Glutamatergic neuron (in vitro differentiated cells): ENCODE results near the gene DOCK2. TPM values are rescaled to one million over a fixed set of nuclear protein-coding genes. Genes with fewer than 3 reads are reported as not detected.

ENCODE experiments used
- DNase-seq: peaks from one replicate; pipeline ENCODE4 v3.0.0; 2022
- H3K27ac Mint-ChIP-seq: one replicate; pipeline ENCODE4 v1.8.0; 2020; ENCODE audit warnings: mild to moderate bottlenecking, mixed read lengths, inconsistent platforms; ENCODE audit not compliant: unreplicated experiment
- H3K27me3 Mint-ChIP-seq: one replicate; pipeline ENCODE4 v1.8.0; 2020; ENCODE audit warnings: mild to moderate bottlenecking, moderate library complexity, mixed read lengths, inconsistent platforms; ENCODE audit not compliant: unreplicated experiment
- H3K36me3 Mint-ChIP-seq: one replicate; pipeline ENCODE4 v1.8.0; 2020; ENCODE audit warnings: mild to moderate bottlenecking, mixed read lengths, inconsistent platforms; ENCODE audit not compliant: unreplicated experiment
- H3K4me1 Mint-ChIP-seq: one replicate; pipeline ENCODE4 v1.8.0; 2020; ENCODE audit warnings: mild to moderate bottlenecking, low read depth, mixed read lengths, inconsistent platforms; ENCODE audit not compliant: unreplicated experiment
- H3K4me3 Mint-ChIP-seq: one replicate; pipeline ENCODE4 v1.8.0; 2020; ENCODE audit warnings: mild to moderate bottlenecking, mixed read lengths, inconsistent platforms; ENCODE audit not compliant: unreplicated experiment
- H3K9me3 Mint-ChIP-seq: one replicate; pipeline ENCODE4 v1.8.0; 2020; ENCODE audit warnings: mild to moderate bottlenecking, moderate library complexity, mixed read lengths, inconsistent platforms; ENCODE audit not compliant: unreplicated experiment
- CTCF ChIP-seq: fragments of 200-600 bp; sonication (generic); IDR thresholded peaks from one replicate; pipeline ENCODE4 v1.5.0; 2021; ENCODE audit not compliant: partially characterized antibody, unreplicated experiment
- total RNA-seq: library from RNA; stranded (reverse); fragmentation: NEBNext Ultra II Directional; extraction: Animal tissue kit (Norgen Biotek cat#: 25700); gene quantifications from one replicate; pipeline ENCODE4 v1.2.1, GENCODE V29; 2021; ENCODE audit not compliant: unreplicated experiment

DOCK2 gene
- total RNA-seq, 1 donor from 2014 or later: 0.66 TPM

- Mint-ChIP-seq H3K27me3 (peaks cover 5% of the 10 kb centered on the region), H3K27ac (no peak overlapping the region), H3K9me3 (peaks cover 5% of the 10 kb centered on the region), H3K36me3 (no peaks in the 10 kb centered on the region), H3K4me1 (no peaks in the 10 kb centered on the region), H3K4me3 (no peak overlapping the region)
- no peak for DNase-seq
- TF ChIP-seq CTCF: no peak
These were observed 384.4 kb downstream of the DOCK2 start for GRCh38 chr5:170021506-170021905.

- no peak for TF ChIP-seq CTCF
- H3K36me3 Mint-ChIP-seq: no peaks in the 10 kb centered on the region
- H3K27ac Mint-ChIP-seq: no peak overlapping the region
- peaks cover 4% of the 10 kb centered on the region for H3K27me3 Mint-ChIP-seq
- no peak overlapping the region for H3K4me3 Mint-ChIP-seq
- DNase-seq: no peak
- H3K9me3 Mint-ChIP-seq: no peaks in the 10 kb centered on the region
- peaks cover 6% of the 10 kb centered on the region for H3K4me1 Mint-ChIP-seq
These were observed 388.8 kb downstream of the DOCK2 start for GRCh38 chr5:170025853-170026252.

- Mint-ChIP-seq H3K36me3 (no peaks in the 10 kb centered on the region), H3K27ac (no peak overlapping the region), H3K4me3 (no peak overlapping the region), H3K9me3 (no peaks in the 10 kb centered on the region), H3K4me1 (peaks cover 6% of the 10 kb centered on the region), H3K27me3 (peaks cover 6% of the 10 kb centered on the region)
- no peak for DNase-seq
- TF ChIP-seq CTCF: no peak
These were observed 391.0 kb downstream of the DOCK2 start for GRCh38 chr5:170028124-170028523.

GRCh38 chr5:170034231-170034630, 397.2 kb downstream of the DOCK2 start:
- no peak for DNase-seq
- Mint-ChIP-seq H3K27me3 (peaks cover 8% of the 10 kb centered on the region), H3K9me3 (no peaks in the 10 kb centered on the region), H3K27ac (no peak overlapping the region), H3K4me3 (no peak overlapping the region), H3K4me1 (peaks cover 6% of the 10 kb centered on the region), H3K36me3 (no peaks in the 10 kb centered on the region)
- no peak for TF ChIP-seq CTCF

GRCh38 chr5:170038241-170038640, 401.2 kb downstream of the DOCK2 start:
- peaks cover 5% of the 10 kb centered on the region for H3K9me3 Mint-ChIP-seq
- TF ChIP-seq CTCF: no peak
- H3K27me3 Mint-ChIP-seq: peaks cover 8% of the 10 kb centered on the region
- DNase-seq: no peak
- H3K27ac Mint-ChIP-seq: no peak overlapping the region
- no peak overlapping the region for H3K4me3 Mint-ChIP-seq
- H3K36me3 Mint-ChIP-seq: peaks cover 14% of the 10 kb centered on the region
- peaks cover under 1% of the 10 kb centered on the region for H3K4me1 Mint-ChIP-seq
